GM04503 (cell line): ENCODE data around the gene ZNF581.

ENCODE experiments used
- DNase-seq: peaks from one replicate; pipeline ENCODE4 v3.0.0-alpha.2; 2012; ENCODE audit warnings: low read depth

Gene ZNF581

DNA sequence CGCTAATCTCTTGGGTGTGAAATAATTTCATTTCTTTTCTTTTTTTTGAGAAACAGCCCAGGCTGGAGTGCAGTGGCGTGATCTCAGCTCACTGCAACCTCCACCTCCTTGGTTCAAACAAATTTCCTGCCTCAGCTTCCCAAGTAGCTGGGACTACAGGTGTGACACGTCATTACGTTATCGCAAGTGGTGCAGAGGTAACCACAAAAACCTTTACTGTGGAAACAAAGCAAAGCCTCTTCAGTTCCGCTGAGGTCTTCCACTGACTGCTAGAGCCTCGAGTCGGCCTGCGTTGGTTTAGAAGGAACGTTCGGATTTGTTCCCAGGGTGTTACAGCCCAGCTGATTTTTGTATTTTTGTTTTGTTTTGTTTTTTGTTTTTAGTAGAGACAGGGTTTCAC lies 17.1 kb upstream of the ZNF581 start:
- DNase-seq = no peak

DNA sequence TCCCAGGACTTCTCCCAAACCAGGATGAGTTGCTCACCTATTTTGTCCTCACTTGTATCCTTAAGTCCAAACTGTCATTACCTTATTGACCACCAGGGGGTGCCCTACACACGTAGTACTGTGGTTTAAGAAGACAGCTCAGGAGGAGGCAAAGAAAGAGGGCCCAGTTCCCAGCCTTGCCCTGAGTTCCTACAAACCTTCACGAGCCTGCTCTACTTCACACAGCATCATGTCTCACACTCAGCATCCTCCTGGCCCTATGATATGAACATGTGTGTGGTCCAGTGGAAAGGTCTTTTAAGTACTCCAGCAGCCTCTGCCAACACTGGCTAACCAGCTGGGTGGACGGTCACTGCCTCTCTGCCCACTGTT lies 11.0 kb upstream of the ZNF581 start:
- DNase-seq = no peak

DNA sequence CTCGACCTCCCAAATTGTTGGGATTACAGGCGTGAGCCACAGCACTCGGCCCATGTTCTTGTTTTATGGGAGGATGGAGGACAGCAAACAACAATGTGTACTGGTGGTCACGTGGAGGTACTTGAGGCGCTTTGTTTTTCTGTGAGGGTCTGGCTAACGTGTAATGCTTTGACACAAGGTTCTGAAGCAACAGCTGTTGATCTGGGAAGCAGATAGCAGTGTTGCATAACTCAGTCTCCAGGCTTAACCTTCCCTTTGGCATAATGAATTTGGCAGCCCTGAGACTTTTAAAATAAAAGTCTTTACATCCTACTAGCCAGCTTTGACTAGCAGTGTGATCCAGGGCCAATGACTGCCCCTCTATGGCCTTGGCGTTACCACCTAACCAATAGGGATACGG lies 9.6 kb upstream of the ZNF581 start:
- DNase-seq = no peak

DNA sequence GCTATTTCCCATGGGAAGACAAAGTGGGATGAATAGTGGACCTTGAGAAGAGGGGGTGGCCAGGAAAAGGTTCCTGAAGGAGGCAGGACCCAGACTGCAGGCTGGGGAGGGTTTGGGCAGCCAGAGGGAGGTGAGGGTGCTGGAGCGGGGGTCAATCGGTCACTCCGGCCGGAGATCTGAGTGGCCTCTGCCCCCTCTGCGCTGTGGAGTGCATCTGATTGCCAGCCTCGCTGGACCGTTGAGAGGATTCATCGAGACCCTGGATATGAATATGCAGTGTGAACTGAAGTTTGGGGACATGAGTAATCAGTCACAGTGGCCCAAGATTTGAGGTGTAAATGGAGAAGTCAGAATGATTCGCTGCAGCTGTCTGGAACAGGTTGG lies 8.1 kb upstream of the ZNF581 start:
- DNase-seq = no peak

DNA sequence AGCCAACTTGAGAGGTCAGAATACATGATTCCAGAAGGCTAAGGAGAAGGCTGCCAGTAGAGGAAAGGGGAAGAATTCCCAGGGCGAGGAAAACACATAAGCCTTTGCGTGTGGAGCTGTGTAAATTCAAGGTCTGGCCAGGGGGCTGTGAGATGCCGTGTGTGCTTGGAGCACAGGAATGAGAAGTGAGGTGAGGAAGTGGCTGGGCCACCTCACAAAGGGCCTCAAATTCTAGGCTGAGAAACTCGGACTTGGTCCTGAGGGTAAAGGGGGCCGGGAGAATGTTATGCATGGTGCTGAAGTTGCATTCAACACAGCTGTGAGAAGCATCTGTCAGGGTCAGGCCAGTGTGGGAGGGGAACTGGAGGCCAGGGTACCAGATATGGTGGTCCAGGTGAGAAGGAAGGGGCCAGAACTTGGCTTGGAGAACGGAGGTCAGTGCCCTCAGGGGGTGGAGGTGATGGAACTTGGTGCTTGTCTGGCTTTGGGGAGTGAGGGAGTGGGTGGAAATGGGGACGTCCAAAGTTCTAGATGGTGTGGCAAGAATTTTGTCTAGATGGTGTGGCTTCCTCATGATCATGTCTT lies 7.5 kb upstream of the ZNF581 start:
- DNase-seq = no peak

DNA sequence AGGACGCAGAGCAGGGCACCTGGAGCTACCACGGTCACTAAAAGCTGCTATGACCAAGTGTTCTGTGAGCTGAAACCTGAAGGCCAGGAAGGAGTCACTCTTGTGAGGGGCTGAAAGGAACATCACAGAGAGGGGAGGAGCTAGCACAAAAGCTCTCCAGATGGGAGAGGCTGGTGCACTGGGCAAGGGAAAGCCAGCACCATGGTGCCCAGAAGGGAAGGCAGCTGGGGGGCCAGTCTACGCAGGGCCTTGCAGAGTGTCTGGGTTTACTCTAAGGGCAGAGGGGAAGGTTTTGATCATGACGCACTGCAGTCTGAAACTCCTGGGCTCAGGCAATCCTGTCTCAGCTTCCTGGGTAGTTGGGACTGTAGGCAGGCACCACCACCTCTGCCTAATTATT lies 6.7 kb upstream of the ZNF581 start:
- no peak for DNase-seq

DNA sequence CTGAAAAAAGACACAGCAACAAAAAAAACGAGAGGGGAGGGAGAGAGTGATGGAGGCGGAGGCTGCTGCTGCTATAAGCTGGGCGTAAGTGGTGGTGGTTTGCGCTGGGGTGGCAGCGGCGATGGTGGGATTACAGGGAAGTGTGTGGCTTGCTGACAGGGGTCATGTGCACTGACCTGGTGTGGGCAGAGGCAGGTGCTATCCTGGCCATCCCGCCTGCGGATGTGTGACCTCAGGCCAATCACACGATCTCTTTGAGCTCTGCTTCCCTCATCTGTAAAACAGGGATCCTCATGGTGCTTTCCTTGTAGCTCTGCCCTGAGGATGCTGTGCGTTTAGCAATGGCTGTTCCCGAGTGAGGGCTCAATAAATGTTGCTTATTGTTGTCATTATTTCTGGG lies 5.9 kb upstream of the ZNF581 start:
- DNase-seq = no peak

DNA sequence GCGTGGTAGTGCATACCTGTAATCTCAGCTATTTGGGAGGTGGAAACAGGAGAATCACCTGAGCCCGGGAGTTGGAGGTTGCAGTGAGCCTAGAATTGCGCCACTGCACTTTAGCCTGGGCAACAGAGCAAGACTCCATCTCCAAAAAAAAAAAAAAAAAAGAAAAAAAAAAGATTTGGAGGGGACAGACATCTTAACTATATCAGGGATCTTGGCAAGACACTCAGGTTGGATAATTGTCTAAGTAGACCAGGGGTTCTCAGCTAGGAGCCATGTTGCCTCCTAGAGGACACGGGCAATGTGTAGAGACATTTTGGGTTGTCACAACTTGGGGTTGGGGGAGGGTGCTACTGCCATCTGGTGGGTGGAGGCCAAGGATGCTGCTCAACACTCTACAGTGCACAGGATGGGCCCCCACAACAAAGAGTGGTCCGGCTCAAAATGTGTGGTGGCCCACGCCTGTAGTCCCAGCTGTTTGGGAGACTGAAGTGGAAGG lies 4.5 kb upstream of the ZNF581 start:
- no peak for DNase-seq

DNA sequence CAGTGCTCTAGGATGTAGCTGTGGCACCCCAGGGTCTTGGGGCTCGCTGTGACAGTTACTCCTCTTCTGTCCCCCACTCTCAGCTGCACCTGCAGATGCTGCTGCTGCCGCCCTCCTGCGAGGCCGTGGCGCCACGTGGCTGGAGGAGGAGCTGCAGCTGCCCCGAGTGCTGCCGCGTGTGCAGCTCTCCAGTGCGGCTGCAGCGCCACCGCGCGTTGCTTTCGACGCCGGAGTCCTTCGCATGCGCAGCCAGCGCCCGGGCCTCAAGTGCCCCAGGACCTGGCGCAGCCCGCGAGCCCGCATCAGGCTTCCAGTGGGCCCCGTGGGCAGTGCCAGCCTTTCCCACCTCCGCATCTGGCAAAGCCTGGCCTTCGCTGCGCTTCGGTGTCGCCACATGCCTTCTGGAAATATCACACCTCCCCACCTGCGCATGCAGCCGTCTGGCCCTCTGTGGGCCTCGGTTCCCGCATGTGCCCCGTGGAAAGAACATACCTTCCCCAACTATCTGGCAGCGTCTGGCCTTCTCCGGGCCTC lies 3.3 kb upstream of the ZNF581 start:
- DNase-seq = no peak

DNA sequence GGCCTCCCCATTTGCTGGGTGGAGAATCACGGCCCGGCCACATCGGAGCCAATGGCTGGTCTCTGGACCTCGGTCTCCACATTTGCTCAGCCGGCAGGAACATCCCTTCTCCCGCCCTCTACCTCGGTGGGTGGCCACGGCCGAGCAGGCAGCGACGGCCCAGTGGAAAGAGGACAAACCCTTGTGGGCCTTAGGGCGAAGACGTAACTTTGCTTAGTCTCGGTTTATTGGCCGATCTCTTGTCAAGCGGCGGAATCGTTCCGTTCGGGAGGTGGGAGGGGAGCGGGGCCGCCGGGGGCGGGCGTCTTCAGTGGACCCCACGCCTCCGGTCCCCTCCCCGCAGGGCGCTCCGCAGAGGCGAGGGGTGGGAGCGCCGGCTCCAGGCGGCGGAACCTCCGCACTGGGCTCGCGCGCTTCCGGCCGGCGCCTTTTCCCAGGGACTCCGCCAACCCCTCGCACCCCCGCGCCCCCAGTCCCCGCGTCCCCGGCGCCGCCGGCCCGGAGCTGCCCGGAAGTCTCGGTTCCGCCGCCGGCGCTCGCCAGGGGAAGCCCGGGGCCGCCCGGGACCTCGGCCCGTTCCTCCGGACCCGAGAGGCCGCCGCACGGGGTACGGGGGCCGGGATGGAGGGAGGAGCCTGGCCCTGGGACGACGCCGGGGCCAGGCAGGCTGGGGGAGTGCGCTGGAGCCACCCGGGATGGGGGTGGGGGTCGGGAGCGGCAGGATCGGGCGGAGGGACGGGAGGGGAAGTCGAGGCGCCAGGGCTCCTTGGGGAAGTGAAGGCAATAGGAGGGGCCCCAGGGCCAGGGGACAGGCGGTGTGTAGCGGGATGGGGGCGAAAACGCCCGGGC lies 2.6 kb upstream of the ZNF581 start, which contains the start of gene ZNF580:
ZNF580 (plus strand) TSS at position 426 of the 849 bp plus-strand sequence. CDS start 1,507 bp downstream, outside the sequence.
- DNase-seq = no peak

DNA sequence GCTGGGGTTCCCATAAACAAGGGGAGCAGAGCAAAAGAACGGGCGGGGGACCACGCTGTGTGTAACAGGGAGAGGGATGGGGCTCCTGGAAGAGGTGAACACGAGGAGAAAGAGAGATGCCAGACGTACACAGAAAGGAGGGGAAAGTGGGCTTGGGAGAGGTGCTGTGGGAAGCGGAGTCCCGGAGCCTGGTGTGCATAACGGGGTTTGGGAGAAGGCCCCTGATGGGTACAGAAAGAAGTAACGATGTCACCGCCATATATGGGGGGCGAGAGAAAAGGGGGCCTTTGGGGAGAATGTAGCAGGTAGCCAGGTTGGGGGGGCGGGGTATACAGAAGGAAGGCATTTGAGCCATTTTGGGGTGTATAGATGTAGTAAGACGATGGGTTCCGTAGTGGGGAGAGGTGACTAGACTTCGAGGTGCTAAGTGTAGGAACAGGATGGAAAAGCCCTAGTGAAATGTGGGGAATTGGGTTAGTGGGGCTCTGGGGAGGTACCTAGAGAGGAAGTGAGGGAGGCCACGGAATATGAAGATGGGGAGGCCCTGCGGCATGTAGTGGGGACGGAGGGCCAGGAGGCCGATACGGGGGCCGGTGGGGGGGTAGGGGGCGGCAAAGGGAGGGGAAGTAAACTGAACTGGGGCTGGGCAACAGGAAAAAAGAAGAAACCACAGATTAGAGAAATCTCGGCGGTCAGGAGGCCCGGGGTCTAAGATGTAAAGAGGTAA lies 1.9 kb upstream of the ZNF581 start:
- DNase-seq = no peak

DNA sequence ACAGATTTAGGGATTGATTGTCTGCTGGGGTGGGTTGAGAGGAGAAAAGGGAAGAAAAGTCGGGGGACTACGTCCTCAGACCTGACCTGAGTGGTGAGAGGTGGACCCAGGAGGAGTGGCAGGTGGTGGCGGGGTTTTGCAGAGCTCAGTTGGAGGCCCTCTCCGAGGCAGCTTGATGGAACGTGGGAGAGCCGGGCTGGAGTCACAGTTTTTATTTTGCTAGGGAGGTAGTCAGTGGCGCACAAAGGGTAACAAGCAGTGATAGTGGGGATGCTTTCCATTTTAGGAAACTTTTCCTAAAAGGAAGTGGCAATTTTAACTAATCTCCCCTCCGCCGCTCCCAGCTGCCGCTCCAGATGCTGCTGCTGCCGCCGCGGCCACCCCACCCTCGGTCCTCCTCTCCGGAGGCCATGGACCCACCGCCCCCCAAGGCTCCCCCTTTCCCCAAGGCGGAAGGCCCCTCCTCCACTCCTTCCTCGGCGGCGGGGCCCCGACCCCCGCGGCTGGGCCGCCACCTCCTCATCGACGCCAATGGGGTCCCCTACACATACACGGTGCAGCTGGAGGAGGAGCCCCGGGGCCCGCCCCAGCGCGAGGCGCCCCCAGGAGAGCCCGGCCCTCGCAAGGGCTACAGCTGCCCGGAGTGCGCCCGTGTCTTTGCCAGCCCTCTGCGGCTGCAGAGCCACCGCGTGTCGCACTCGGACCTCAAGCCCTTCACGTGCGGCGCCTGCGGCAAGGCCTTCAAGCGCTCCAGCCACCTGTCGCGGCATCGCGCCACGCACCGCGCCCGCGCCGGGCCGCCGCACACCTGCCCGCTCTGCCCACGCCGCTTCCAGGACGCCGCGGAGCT lies 1.1 kb upstream of the ZNF581 start:
- no peak for DNase-seq

DNA sequence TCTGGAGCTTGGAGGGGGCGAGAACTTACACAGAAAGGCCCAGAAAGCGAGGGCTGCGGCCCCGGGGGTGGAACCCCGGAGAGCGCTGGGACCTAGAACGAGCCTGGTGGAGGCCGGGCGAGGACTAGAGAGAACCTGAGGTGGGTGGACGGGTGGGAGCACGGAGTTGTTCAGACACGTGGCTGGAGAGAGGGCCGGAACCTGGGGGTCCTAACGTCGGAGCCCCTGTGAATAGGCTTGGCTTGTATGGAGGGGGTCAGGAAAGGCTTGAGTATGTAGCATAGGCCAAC lies 383 bp downstream of the ZNF581 start:
- DNase-seq = no peak

DNA sequence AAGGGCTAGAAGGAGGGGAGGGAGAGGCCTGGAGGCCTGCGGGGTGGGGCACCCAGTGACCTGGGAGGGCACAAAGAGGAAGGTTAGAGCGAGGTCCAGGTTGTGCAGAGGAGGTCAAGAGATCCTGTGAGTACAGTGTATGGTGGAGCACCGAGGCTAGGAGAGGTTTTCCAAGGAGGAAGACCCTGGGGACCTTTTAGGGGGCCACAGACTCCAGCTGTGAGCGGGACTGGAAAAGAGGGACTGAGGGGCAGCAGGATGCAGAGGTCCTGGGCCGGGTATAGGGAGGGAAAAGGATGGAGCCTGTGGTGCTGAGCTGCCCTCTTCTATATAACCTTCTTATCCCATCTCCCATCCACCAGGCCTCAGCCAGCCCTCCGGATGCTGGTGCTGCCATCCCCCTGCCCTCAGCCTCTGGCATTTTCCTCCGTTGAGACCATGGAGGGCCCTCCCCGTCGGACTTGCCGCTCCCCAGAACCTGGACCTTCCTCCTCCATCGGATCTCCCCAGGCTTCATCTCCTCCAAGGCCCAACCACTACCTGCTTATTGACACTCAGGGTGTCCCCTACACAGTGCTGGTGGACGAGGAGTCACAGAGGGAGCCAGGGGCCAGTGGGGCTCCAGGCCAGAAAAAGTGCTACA lies 863 bp downstream of the ZNF581 start:
- no peak for DNase-seq

DNA sequence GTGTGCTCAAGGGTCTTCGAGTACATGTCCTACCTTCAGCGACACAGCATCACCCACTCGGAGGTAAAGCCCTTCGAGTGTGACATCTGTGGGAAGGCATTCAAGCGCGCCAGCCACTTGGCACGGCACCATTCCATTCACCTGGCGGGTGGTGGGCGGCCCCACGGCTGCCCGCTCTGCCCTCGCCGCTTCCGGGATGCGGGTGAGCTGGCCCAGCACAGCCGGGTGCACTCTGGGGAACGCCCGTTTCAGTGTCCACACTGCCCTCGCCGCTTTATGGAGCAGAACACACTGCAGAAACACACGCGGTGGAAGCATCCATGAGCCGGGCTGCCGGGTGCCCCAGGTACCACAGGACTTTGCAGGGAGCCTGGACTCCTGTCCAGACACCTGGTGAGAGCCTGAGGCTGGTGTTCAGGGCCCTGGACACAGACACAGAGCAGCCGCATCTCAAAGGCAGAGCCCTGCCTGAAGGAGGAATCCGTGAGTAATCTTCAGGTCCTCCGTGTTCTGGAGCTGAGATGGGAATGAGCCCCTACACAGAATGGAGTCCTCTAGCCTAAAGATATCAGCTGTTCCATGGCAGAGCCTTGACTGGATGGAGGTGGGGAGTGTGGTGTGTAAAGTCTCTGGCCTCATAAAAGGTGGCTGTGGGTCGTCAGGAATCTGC lies 1.5 kb downstream of the ZNF581 start:
- DNase-seq = no peak

DNA sequence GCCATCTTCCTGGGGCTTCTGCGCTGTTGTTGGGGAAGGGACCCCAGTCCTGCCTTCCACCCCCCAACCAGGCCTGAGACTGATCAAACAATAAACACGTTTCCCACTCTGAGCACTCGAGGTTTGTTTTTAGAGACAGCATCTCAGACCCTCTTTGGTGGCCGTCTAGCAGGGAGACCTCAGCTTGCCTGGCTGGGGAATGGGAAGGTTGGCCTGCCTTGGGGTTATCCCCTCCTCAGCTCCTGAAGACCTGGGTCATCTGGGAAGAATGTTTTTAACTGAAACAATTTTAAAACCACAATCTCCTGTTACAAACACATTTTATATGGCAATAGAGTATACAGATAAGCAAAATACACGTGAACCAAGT lies 2.0 kb downstream of the ZNF581 start:
- DNase-seq = no peak

DNA sequence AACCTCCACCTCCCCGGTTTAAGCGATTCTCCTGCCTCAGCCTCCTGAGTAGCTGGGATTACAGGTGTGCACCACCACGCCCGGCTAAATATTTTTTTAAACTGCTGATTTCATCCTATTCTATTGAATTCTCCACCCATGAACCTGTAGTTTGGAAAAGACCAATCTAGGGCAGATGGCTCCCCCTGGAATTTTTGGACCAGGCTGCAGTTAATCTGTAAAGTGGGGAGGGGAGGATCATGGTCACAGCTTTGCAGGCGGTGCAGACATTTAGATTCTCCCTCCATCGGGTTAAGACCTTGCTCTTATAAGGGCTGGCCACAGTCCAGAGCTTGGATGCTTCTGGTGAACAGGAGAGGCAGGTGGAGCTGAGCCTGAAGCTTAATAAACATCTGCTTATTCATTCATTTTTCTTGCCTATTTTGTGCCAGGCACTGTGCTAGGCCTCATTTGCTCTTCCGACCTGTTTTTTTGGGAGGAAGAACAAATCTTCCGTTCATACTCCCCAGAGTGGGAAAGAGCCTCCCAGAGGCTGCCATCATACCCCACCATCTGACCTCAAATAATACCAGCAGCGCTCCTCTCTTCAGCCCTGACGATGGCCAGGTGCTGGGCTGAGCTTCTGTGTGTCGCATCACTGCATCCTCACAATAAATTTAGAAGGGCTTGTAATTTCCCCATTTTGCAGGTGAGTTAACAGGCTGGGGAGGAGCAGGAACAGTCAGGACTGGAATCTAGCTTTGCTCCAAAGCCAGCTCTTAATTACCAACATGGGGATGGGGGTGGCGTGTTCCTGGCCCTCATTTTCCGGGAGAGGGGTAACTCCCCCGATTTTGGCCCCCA lies 3.7 kb downstream of the ZNF581 start:
- no peak for DNase-seq

DNA sequence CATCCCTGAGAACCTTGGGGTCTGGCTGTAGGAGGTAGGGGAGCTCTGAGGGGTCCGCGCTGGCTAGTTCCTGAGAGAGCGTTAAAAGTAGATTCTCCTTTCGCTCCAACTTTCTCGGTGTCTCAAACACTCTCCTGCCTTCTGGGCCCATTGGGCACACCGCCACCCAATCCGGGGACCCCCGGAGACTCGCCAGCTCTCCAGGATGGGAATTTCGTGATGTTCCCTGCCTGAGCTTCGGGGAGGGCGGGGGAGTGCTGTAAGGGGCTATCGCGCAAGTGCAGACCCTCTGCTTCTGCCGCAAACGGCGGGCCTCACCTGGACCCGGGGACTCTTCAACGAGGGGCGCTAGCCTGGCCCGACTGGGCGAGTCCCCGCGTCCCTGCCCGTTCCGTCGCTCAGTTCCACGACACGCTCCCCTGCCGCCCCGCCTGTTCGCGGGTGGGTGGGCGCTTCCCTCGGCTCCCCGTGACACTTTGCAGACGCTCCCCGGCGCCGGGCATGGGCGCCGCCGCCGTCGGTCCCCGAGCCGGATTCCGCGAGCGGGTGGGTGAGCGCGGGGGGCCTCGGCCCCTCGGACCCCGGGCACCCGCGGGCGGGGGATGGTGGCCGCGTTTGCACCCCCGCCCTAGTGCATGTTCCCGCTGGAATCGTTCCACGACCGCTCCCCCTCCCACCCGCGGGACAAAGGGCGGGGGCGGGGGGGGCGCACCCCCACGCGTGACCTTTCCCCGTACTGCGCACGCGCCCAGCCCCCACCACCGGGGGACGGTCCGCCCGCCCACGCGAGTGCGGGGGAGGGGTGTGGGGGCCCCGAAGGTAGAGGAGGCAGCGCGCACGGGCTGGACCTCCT lies 4.5 kb downstream of the ZNF581 start, which contains the start of gene CCDC106:
CCDC106 (plus strand) TSS at position 481 of the 853 bp plus-strand sequence. CDS start 835 bp downstream, outside the sequence.
- DNase-seq = no peak
